GM23338 (cell line): ENCODE data around the gene TOM1. TPM values are rescaled to one million over a fixed set of nuclear protein-coding genes. Genes with fewer than 3 reads are reported as not detected.

ENCODE experiments used
- ATAC-seq: fragments of 200-7000 bp; cut with Tn5 transposase; 3 replicates; pipeline ENCODE4 v1.9.1; 2020
- DNase-seq: peaks from one replicate; pipeline ENCODE4 v3.0.0-alpha.2; 2015; ENCODE audit warnings: low spot score
- H2AFZ ChIP-seq: fragments of 200-600 bp; sonication (generic); 2 replicates; pipeline ENCODE4 v1.8.0; 2016; ENCODE audit warnings: antibody characterized with exemption, mild to moderate bottlenecking, moderate library complexity
- H3F3A ChIP-seq: fragments of 200-600 bp; sonication (generic); replicated peaks from 2 replicates; pipeline ENCODE4 v1.8.0; 2017; ENCODE audit warnings: antibody characterized with exemption, mixed run types, low read depth
- H3K27ac ChIP-seq: fragments of 200-600 bp; sonication (generic); 2 replicates; pipeline ENCODE4 v1.6.1; 2016; ENCODE audit warnings: low read depth
- H3K27me3 ChIP-seq: fragments of 200-600 bp; sonication (generic); 2 replicates; pipeline ENCODE4 v1.8.0; 2016; ENCODE audit warnings: mild to moderate bottlenecking, mixed run types, moderate library complexity; ENCODE audit not compliant: insufficient read depth
- H3K36me3 ChIP-seq: fragments of 200-600 bp; sonication (generic); 2 replicates; pipeline ENCODE4 v1.8.0; 2016; ENCODE audit warnings: mild to moderate bottlenecking; ENCODE audit not compliant: insufficient read depth
- H3K4me1 ChIP-seq: fragments of 200-600 bp; sonication (generic); 2 replicates; pipeline ENCODE4 v1.8.0; 2016; ENCODE audit warnings: mild to moderate bottlenecking, moderate library complexity; ENCODE audit not compliant: insufficient read depth
- H3K4me2 ChIP-seq: fragments of 200-600 bp; sonication (generic); 2 replicates; pipeline ENCODE4 v1.7.1; 2017; ENCODE audit warnings: mixed run types
- H3K4me3 ChIP-seq: fragments of 200-600 bp; sonication (generic); 2 replicates; pipeline ENCODE4 v1.6.1; 2016; ENCODE audit warnings: mixed run types
- H3K79me2 ChIP-seq: fragments of 200-600 bp; sonication (generic); replicated peaks from 2 replicates; pipeline ENCODE4 v1.8.0; 2017; ENCODE audit warnings: mild to moderate bottlenecking; ENCODE audit not compliant: insufficient read depth
- H3K9me2 ChIP-seq: fragments of 200-600 bp; sonication (generic); 2 replicates; pipeline ENCODE4 v1.8.0; 2017; ENCODE audit not compliant: insufficient read depth
- H4K20me1 ChIP-seq: fragments of 200-600 bp; sonication (generic); replicated peaks from 2 replicates; pipeline ENCODE4 v1.8.0; 2017; ENCODE audit warnings: mild to moderate bottlenecking; ENCODE audit not compliant: insufficient read depth
- H3K27ac Mint-ChIP-seq: 2 replicates; pipeline ENCODE4 v1.8.0; 2020; ENCODE audit warnings: inconsistent platforms, mild to moderate bottlenecking, moderate library complexity, mixed read lengths
- H3K27me3 Mint-ChIP-seq: 3 replicates; pipeline ENCODE4 v1.8.0; 2022; ENCODE audit warnings: low read depth, mild to moderate bottlenecking, moderate library complexity, mixed read lengths, inconsistent platforms; ENCODE audit not compliant: insufficient read depth, poor library complexity
- H3K36me3 Mint-ChIP-seq: 3 replicates; pipeline ENCODE4 v1.8.0; 2021; ENCODE audit warnings: low read depth, mild to moderate bottlenecking, inconsistent platforms, moderate library complexity, mixed read lengths
- H3K4me1 Mint-ChIP-seq: 3 replicates; pipeline ENCODE4 v1.8.0; 2020; ENCODE audit warnings: mild to moderate bottlenecking, inconsistent platforms, mixed read lengths
- H3K4me3 Mint-ChIP-seq: 3 replicates; pipeline ENCODE4 v1.8.0; 2021; ENCODE audit warnings: moderate library complexity, mild to moderate bottlenecking, inconsistent platforms, mixed read lengths
- H3K9me3 Mint-ChIP-seq: 3 replicates; pipeline ENCODE4 v1.8.0; 2020; ENCODE audit warnings: moderate library complexity, mild to moderate bottlenecking, inconsistent platforms, mixed read lengths
- CREB1 ChIP-seq: fragments of 250-450 bp; sonication (Bioruptor Pico); IDR thresholded peaks from 2 replicates; pipeline ENCODE4 v1.5.0; 2020; ENCODE audit warnings: low read depth, mild to moderate bottlenecking, moderate library complexity
- EZH2 ChIP-seq: fragments of 200-600 bp; sonication (generic); IDR thresholded peaks from one replicate; pipeline ENCODE4 v1.8.0; 2017; ENCODE audit warnings: antibody characterized with exemption, mild to moderate bottlenecking, low read depth; ENCODE audit not compliant: unreplicated experiment
- EZH2phosphoT487 ChIP-seq: fragments of 200-600 bp; sonication (generic); IDR thresholded peaks from one replicate; pipeline ENCODE4 v1.8.1; 2018; ENCODE audit warnings: antibody characterized with exemption; ENCODE audit not compliant: unreplicated experiment
- JUNB ChIP-seq: IDR thresholded peaks from one replicate; pipeline ENCODE4 v1.6.1; 2016; ENCODE audit warnings: antibody characterized with exemption; ENCODE audit not compliant: unreplicated experiment
- NANOG ChIP-seq: IDR thresholded peaks from 2 replicates; pipeline ENCODE4 v1.6.1; 2016; ENCODE audit warnings: antibody characterized with exemption, borderline replicate concordance
- POLR2AphosphoS5 ChIP-seq: IDR thresholded peaks from 2 replicates; pipeline ENCODE4 v1.6.1; 2016; ENCODE audit warnings: antibody characterized with exemption, low read depth
- STAT1 ChIP-seq: IDR thresholded peaks from one replicate; pipeline ENCODE4 v1.6.1; 2016; ENCODE audit warnings: antibody characterized with exemption; ENCODE audit not compliant: unreplicated experiment
- ZNF114 ChIP-seq: fragments of 250-450 bp; sonication (Bioruptor Pico); IDR thresholded peaks from 2 replicates; pipeline ENCODE4 v1.5.0; 2020; ENCODE audit warnings: mild to moderate bottlenecking, moderate library complexity
- ZNF331 ChIP-seq: fragments of 250-450 bp; sonication (Bioruptor Pico); IDR thresholded peaks from 2 replicates; pipeline ENCODE4 v1.5.0; 2020; ENCODE audit warnings: low read depth, mild to moderate bottlenecking, moderate library complexity
- polyA plus RNA-seq: library from polyadenylated mRNA; unstranded; fragments of >200 nt; fragmentation: Nextera tagmentation; extraction: Ambion mirVana; gene quantifications from 2 replicates; pipeline ENCODE4 v1.2.1, GENCODE V29; 2016
- total RNA-seq: library from RNA; depleted of rRNA; stranded (reverse); fragments of >200 nt; shearing (Covaris generic); gene quantifications from 2 replicates; pipeline ENCODE4 v1.2.3, GENCODE V29; 2014
- TF ChIP-seq, protein P1 (sequence below), 2 experiments: fragments of 200-600 bp in 1 of 2; sonication (generic) in 1 of 2; conservative IDR thresholded peaks; 2 replicates each; pipeline versions ENCODE4 v1.5.1 to v1.6.1; 2016 to 2017; ENCODE audit warnings: antibody characterized with exemption in 2 of 2, low read depth in 2 of 2, mild to moderate bottlenecking in 2 of 2, moderate library complexity in 1 of 2
- TF ChIP-seq, protein P2 (sequence below): IDR thresholded peaks from 2 replicates; pipeline ENCODE4 v1.6.1; 2016; ENCODE audit warnings: antibody characterized with exemption
- TF ChIP-seq, protein P3 (sequence below): IDR thresholded peaks from one replicate; pipeline ENCODE4 v1.6.1; 2018; ENCODE audit warnings: antibody characterized with exemption; ENCODE audit not compliant: unreplicated experiment
- TF ChIP-seq, protein P4 (sequence below): fragments of 250-450 bp; sonication (Bioruptor Pico); IDR thresholded peaks from 2 replicates; pipeline ENCODE4 v1.5.0; 2020; ENCODE audit warnings: mild to moderate bottlenecking, moderate library complexity

TOM1 gene
- total and polyA plus RNA-seq, 2 experiments from 2014 or later = 10.9 to 17.8 TPM

GRCh38 chr22:35292786-35293185, 6.9 kb upstream of the TOM1 start:
- Histone ChIP-seq H3K4me1 (no peaks in the 10 kb centered on the region), H3F3A (peaks cover 19% of the 10 kb centered on the region; the same call in 1 of the 2 replicates), H4K20me1 (peaks cover 7% of the 10 kb centered on the region; the same call in 1 of the 2 replicates), H3K27me3 (no peaks in the 10 kb centered on the region), H3K79me2 (no peaks in the 10 kb centered on the region), H3K4me3 (no peak overlapping the region), H3K36me3 (peaks cover 77% of the 10 kb centered on the region), H3K4me2 (no peak overlapping the region), H3K27ac (no peak overlapping the region), H2AFZ (no peak overlapping the region), H3K9me2 (no peaks in the 10 kb centered on the region)
- peaks cover 53% of the 10 kb centered on the region for H3K36me3 Mint-ChIP-seq
- no peaks in the 10 kb centered on the region for H3K9me3 Mint-ChIP-seq
- no peaks in the 10 kb centered on the region for H3K4me1 Mint-ChIP-seq
- ATAC-seq (no peak), DNase-seq (no peak)
- no peak overlapping the region for H3K4me3 Mint-ChIP-seq
- TF ChIP-seq, protein P1, sequence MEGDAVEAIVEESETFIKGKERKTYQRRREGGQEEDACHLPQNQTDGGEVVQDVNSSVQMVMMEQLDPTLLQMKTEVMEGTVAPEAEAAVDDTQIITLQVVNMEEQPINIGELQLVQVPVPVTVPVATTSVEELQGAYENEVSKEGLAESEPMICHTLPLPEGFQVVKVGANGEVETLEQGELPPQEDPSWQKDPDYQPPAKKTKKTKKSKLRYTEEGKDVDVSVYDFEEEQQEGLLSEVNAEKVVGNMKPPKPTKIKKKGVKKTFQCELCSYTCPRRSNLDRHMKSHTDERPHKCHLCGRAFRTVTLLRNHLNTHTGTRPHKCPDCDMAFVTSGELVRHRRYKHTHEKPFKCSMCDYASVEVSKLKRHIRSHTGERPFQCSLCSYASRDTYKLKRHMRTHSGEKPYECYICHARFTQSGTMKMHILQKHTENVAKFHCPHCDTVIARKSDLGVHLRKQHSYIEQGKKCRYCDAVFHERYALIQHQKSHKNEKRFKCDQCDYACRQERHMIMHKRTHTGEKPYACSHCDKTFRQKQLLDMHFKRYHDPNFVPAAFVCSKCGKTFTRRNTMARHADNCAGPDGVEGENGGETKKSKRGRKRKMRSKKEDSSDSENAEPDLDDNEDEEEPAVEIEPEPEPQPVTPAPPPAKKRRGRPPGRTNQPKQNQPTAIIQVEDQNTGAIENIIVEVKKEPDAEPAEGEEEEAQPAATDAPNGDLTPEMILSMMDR (conservative IDR thresholded peaks at IDR 0.05; ENCODE audit: low read depth in 2 of 2) = no peak
- TF ChIP-seq NANOG = no peak
- TF ChIP-seq JUNB = no peak
- TF ChIP-seq CREB1 (CRISPR knock-in tag) = no peak
- TF ChIP-seq EZH2 = no peak
- TF ChIP-seq ZNF114 (CRISPR knock-in tag) = no peak
- TF ChIP-seq, protein P2, sequence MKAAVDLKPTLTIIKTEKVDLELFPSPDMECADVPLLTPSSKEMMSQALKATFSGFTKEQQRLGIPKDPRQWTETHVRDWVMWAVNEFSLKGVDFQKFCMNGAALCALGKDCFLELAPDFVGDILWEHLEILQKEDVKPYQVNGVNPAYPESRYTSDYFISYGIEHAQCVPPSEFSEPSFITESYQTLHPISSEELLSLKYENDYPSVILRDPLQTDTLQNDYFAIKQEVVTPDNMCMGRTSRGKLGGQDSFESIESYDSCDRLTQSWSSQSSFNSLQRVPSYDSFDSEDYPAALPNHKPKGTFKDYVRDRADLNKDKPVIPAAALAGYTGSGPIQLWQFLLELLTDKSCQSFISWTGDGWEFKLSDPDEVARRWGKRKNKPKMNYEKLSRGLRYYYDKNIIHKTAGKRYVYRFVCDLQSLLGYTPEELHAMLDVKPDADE = no peak
- no peak for TF ChIP-seq ZNF331 (CRISPR knock-in tag)
- no peak for TF ChIP-seq STAT1
- no peak for TF ChIP-seq POLR2AphosphoS5
- TF ChIP-seq EZH2phosphoT487 = no peak
- TF ChIP-seq, protein P3, sequence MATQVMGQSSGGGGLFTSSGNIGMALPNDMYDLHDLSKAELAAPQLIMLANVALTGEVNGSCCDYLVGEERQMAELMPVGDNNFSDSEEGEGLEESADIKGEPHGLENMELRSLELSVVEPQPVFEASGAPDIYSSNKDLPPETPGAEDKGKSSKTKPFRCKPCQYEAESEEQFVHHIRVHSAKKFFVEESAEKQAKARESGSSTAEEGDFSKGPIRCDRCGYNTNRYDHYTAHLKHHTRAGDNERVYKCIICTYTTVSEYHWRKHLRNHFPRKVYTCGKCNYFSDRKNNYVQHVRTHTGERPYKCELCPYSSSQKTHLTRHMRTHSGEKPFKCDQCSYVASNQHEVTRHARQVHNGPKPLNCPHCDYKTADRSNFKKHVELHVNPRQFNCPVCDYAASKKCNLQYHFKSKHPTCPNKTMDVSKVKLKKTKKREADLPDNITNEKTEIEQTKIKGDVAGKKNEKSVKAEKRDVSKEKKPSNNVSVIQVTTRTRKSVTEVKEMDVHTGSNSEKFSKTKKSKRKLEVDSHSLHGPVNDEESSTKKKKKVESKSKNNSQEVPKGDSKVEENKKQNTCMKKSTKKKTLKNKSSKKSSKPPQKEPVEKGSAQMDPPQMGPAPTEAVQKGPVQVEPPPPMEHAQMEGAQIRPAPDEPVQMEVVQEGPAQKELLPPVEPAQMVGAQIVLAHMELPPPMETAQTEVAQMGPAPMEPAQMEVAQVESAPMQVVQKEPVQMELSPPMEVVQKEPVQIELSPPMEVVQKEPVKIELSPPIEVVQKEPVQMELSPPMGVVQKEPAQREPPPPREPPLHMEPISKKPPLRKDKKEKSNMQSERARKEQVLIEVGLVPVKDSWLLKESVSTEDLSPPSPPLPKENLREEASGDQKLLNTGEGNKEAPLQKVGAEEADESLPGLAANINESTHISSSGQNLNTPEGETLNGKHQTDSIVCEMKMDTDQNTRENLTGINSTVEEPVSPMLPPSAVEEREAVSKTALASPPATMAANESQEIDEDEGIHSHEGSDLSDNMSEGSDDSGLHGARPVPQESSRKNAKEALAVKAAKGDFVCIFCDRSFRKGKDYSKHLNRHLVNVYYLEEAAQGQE = no peak
- TF ChIP-seq, protein P4, sequence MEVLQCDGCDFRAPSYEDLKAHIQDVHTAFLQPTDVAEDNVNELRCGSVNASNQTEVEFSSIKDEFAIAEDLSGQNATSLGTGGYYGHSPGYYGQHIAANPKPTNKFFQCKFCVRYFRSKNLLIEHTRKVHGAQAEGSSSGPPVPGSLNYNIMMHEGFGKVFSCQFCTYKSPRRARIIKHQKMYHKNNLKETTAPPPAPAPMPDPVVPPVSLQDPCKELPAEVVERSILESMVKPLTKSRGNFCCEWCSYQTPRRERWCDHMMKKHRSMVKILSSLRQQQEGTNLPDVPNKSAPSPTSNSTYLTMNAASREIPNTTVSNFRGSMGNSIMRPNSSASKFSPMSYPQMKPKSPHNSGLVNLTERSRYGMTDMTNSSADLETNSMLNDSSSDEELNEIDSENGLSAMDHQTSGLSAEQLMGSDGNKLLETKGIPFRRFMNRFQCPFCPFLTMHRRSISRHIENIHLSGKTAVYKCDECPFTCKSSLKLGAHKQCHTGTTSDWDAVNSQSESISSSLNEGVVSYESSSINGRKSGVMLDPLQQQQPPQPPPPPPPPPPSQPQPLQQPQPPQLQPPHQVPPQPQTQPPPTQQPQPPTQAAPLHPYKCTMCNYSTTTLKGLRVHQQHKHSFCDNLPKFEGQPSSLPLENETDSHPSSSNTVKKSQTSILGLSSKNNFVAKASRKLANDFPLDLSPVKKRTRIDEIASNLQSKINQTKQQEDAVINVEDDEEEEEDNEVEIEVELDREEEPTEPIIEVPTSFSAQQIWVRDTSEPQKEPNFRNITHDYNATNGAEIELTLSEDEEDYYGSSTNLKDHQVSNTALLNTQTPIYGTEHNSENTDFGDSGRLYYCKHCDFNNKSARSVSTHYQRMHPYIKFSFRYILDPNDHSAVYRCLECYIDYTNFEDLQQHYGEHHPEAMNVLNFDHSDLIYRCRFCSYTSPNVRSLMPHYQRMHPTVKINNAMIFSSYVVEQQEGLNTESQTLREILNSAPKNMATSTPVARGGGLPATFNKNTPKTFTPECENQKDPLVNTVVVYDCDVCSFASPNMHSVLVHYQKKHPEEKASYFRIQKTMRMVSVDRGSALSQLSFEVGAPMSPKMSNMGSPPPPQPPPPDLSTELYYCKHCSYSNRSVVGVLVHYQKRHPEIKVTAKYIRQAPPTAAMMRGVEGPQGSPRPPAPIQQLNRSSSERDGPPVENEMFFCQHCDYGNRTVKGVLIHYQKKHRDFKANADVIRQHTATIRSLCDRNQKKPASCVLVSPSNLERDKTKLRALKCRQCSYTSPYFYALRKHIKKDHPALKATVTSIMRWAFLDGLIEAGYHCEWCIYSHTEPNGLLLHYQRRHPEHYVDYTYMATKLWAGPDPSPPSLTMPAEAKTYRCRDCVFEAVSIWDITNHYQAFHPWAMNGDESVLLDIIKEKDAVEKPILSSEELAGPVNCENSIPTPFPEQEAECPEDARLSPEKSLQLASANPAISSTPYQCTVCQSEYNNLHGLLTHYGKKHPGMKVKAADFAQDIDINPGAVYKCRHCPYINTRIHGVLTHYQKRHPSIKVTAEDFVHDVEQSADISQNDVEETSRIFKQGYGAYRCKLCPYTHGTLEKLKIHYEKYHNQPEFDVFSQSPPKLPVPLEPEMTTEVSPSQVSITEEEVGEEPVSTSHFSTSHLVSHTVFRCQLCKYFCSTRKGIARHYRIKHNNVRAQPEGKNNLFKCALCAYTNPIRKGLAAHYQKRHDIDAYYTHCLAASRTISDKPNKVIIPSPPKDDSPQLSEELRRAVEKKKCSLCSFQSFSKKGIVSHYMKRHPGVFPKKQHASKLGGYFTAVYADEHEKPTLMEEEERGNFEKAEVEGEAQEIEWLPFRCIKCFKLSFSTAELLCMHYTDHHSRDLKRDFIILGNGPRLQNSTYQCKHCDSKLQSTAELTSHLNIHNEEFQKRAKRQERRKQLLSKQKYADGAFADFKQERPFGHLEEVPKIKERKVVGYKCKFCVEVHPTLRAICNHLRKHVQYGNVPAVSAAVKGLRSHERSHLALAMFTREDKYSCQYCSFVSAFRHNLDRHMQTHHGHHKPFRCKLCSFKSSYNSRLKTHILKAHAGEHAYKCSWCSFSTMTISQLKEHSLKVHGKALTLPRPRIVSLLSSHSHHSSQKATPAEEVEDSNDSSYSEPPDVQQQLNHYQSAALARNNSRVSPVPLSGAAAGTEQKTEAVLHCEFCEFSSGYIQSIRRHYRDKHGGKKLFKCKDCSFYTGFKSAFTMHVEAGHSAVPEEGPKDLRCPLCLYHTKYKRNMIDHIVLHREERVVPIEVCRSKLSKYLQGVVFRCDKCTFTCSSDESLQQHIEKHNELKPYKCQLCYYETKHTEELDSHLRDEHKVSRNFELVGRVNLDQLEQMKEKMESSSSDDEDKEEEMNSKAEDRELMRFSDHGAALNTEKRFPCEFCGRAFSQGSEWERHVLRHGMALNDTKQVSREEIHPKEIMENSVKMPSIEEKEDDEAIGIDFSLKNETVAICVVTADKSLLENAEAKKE (CRISPR knock-in tag) = no peak
- H3K27ac Mint-ChIP-seq = no peak overlapping the region
- peaks cover 3% of the 10 kb centered on the region for H3K27me3 Mint-ChIP-seq
